ENCODE data around the gene COQ8A. TPM values are rescaled to one million over a fixed set of nuclear protein-coding genes. Genes with fewer than 3 reads are reported as not detected.

The COQ8A gene
- total RNA-seq, 8 experiments from 2014 or later, result 12.8 to 31.6 (median 22.9) TPM

- no peak for ATAC-seq (replicated peaks in 6 of 8)
- Histone ChIP-seq H3K4me3 (no peak overlapping the region), H3K4me1 (replicated peaks in 1 of 2) (peaks cover 22 to 24% of the 10 kb centered on the region in 2 donors), H3K27ac (no peak overlapping the region)
- in situ Hi-C loops (cut with MboI; ENCODE audit: low pct_unique_long_range_greater_than_20kb in 2 of 9, low sequenced_read_pairs in 9 of 9, unreplicated experiment in 9 of 9), result no loop called here
- 46 to 100% (median 95%) methylated on average over 1 of the region's 1 CpG for WGBS, 10 experiments
Measured at GRCh38 chr1:226971765-226972164, 31.7 kb downstream of the COQ8A start.

GRCh38 chr1:226972931-226973330, 32.8 kb downstream of the COQ8A start:
- in situ Hi-C loops (cut with MboI; ENCODE audit: low pct_unique_long_range_greater_than_20kb in 2 of 9, low sequenced_read_pairs in 9 of 9, unreplicated experiment in 9 of 9), result no loop called here
- no peak for ATAC-seq (replicated peaks in 6 of 8)
- no peak overlapping the region for H3K4me3 ChIP-seq
- H3K27ac ChIP-seq, result no peak overlapping the region
- peaks cover 22 to 24% of the 10 kb centered on the region in 2 donors for H3K4me1 ChIP-seq (replicated peaks in 1 of 2)
- 85 to 100% (median 95%) methylated on average over 1 to 6 of the region's 6 CpGs; no CpG with 5 or more reads in 1 of the 10 experiments for WGBS, 10 experiments

DNA sequence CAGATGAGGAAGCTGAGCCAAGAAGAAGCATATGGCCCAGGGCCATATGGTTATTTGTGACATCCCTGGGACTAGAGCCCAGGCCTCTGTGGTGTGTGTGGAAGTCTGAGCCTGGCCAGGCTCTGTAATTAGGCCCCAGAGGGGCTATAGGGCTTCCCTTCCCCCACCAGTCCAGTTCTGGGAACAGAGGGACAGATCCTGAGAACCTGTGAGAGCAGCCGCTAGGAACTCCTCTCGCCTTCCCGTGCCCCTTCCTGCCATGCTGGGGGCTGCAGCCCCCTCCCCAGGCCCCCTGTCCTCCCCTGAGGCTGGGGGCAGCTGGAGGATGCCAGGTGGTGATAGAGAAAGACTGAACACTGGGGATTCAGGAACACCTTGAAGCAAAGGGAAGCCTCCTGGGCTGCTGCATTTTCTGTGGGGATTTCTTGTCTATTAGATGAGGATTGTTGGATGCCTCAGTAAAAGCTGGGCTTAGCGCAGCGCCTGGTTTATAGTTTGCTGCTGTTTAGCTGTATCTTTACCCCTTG, 33.3 kb downstream of the COQ8A start:
- peak in 2 of 8 experiments; percentile 3 to 7 for ATAC-seq (replicated peaks in 6 of 8)
- Histone ChIP-seq H3K27ac (peak overlapping the region in 1 of 2 donors; percentile 10), H3K4me1 (replicated peaks in 1 of 2) (peaks cover 22 to 24% of the 10 kb centered on the region in 2 donors), H3K4me3 (no peak overlapping the region)
- WGBS, 10 experiments, result 100% methylated on average over 2 of the region's 5 CpGs; no CpG with 5 or more reads in 7 of the 10 experiments
- in situ Hi-C loops (cut with MboI; ENCODE audit: low pct_unique_long_range_greater_than_20kb in 2 of 9, low sequenced_read_pairs in 9 of 9, unreplicated experiment in 9 of 9), result no loop called here

DNA sequence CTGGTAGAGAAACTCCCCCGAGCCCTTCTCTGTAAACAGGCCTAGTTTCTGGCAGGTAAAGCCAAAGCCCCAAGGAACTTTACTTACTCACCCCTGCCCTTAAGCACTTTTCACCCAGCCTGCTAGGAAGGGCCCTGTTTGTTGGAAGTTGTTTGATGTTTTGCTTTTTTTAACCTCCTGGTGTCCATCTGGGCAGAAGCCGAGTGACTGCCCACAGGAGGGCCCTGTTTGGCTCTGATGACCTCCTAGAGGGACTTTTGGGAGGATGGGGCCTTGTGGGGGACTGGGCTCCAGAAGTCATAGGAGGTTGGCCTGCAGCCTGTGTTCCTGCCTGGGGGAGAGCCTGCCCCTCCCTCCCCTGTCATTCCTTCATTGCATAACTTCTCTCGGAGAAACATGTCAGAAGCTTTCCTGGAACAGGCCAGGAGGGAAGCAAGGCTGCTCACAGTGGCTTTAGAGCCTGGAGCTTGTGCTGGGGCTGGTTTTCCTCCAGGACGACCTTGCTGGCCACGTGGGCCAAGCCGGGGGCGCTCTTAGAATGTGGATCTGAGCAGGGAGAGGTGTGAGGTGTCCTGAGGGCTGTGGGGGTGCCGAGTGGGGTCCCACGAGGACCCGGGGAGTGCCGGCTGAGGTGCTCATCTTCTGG, 33.9 kb downstream of the COQ8A start:
- in situ Hi-C loops (cut with MboI; ENCODE audit: low pct_unique_long_range_greater_than_20kb in 2 of 9, low sequenced_read_pairs in 9 of 9, unreplicated experiment in 9 of 9), result no loop called here
- peak in 3 of 8 experiments; percentile 77 to 92 (median 89) for ATAC-seq (replicated peaks in 6 of 8)
- 60 to 88% (median 74%) methylated on average over 1 to 7 of the region's 11 CpGs; no CpG with 5 or more reads in 6 of the 10 experiments for WGBS, 10 experiments
- Histone ChIP-seq H3K27ac (peak overlapping the region in 1 of 2 donors; percentile 84), H3K4me1 (replicated peaks in 1 of 2) (peaks cover 22 to 24% of the 10 kb centered on the region in 2 donors), H3K4me3 (no peak overlapping the region)

GRCh38 chr1:226974544-226975258, 34.6 kb downstream of the COQ8A start:
- ATAC-seq (replicated peaks in 6 of 8), result peak in 7 of 8 experiments; percentile 5 to 48 (median 31)
- WGBS, 10 experiments, result 31 to 69% (median 60%) methylated on average over 1 to 5 of the region's 14 CpGs; no CpG with 5 or more reads in 5 of the 10 experiments
- peak overlapping the region; percentile 59 to 84 for H3K27ac ChIP-seq
- H3K4me3 ChIP-seq, result no peak overlapping the region
- in situ Hi-C loops (cut with MboI; ENCODE audit: low pct_unique_long_range_greater_than_20kb in 2 of 9, low sequenced_read_pairs in 9 of 9, unreplicated experiment in 9 of 9), result no loop called here
- peaks cover 22 to 24% of the 10 kb centered on the region in 2 donors for H3K4me1 ChIP-seq (replicated peaks in 1 of 2)

DNA sequence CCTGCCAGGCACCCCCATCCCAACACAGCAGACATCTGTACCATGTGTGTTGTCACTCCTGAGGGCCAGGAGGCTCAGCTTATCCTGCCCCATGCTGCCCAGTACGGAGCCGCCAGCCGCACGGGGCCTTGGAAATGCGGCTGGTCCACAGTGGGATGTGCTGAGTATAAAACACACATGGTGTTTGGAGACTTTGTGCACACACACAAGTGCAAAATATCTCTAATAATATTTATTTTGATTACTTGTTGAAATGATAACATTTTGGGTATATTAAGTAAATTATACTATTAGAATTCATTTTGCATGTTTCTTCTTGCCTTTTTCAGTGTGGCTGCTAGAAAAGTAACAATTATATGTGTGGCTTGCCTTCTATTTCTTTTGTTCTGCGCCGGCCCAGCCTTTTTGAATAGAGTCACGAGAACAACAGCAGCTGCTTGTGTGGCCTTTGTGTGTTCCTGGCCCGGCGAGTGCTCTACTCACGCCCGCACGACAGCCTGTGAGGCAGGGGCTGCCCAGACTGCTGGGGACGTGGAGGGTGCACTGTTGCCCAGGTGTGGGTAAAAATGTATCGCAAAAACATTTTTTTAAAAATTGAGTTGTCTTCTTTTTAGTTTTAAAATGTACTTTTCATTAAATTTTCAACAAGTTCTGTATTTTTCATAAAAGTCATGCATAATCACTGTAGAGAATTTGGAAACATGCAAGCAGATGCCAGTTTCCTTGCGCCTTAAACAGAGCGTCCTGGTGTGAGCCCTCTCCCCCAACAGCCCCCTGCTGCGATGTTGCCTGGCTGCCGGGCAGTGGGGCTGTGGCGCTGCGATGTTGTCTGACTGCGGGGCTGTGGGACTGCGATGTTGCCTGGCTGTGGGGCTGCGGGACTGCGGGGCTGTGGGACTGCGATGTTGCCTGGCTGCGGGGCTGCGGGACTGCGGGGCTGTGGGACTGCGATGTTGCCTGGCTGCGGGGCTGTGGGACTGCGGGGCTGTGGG, 35.5 kb downstream of the COQ8A start:
- peak overlapping the region; percentile 59 to 84 for H3K27ac ChIP-seq
- H3K4me3 ChIP-seq, result no peak overlapping the region
- ATAC-seq (replicated peaks in 6 of 8), result peak in 5 of 8 experiments; percentile 85 to 89 (median 86)
- in situ Hi-C loops (cut with MboI; ENCODE audit: low pct_unique_long_range_greater_than_20kb in 2 of 9, low sequenced_read_pairs in 9 of 9, unreplicated experiment in 9 of 9), result no loop called here
- 12 to 93% (median 30%) methylated on average over 3 to 21 of the region's 32 CpGs for WGBS, 10 experiments
- H3K4me1 ChIP-seq (replicated peaks in 1 of 2), result peaks cover 22 to 24% of the 10 kb centered on the region in 2 donors

DNA sequence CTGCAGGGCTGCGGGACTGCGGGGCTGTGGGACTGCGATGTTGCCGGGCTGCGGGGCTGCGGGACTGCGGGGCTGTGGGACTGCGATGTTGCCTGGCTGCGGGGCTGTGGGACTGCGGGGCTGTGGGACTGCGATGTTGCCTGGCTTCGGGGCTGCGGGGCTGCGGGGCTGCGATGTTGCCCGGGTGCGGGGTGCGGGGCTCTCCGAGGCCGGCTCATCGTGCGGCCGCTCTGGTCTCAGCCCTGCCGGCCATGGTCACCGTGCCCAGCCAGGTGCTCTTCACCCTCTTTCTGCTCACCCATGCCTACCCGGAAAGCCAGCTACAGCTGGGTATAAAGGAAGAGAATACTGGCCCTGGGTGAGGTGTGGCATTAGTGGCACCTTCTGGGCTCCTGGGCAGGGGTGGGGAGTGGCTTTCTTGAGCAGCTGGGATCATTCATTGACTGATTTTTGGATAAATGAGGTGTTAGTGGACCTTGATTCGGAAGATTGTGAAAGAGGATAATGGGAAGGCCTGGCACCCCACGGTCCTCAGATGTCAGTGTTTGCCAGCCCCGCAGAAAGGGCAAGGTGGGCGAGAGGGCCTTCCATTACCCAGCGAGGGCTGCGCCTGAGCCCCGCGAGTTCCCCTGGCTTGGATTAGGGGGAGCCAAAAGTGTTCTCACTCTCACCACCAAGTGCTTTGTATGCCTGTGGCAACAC, 36.3 kb downstream of the COQ8A start:
- H3K27ac ChIP-seq, result peak overlapping the region in 1 of 2 donors; percentile 43
- peaks cover 22 to 24% of the 10 kb centered on the region in 2 donors for H3K4me1 ChIP-seq (replicated peaks in 1 of 2)
- WGBS, 10 experiments, result 85 to 100% (median 89%) methylated on average over 1 to 9 of the region's 34 CpGs; no CpG with 5 or more reads in 4 of the 10 experiments
- ATAC-seq (replicated peaks in 6 of 8), result no peak
- no peak overlapping the region for H3K4me3 ChIP-seq
- in situ Hi-C loops (cut with MboI; ENCODE audit: low pct_unique_long_range_greater_than_20kb in 2 of 9, low sequenced_read_pairs in 9 of 9, unreplicated experiment in 9 of 9), result no loop called here

- no peak for ATAC-seq (replicated peaks in 6 of 8)
- H3K4me1 ChIP-seq (replicated peaks in 1 of 2), result peaks cover 22 to 24% of the 10 kb centered on the region in 2 donors
- H3K4me3 ChIP-seq, result no peak overlapping the region
- in situ Hi-C loops (cut with MboI; ENCODE audit: low pct_unique_long_range_greater_than_20kb in 2 of 9, low sequenced_read_pairs in 9 of 9, unreplicated experiment in 9 of 9), result no loop called here
- H3K27ac ChIP-seq, result no peak overlapping the region
- WGBS, 10 experiments, result 67 to 98% (median 91%) methylated on average over 2 to 13 of the region's 21 CpGs; no CpG with 5 or more reads in 4 of the 10 experiments
Measured at GRCh38 chr1:226976978-226977642, 37.0 kb downstream of the COQ8A start.

DNA sequence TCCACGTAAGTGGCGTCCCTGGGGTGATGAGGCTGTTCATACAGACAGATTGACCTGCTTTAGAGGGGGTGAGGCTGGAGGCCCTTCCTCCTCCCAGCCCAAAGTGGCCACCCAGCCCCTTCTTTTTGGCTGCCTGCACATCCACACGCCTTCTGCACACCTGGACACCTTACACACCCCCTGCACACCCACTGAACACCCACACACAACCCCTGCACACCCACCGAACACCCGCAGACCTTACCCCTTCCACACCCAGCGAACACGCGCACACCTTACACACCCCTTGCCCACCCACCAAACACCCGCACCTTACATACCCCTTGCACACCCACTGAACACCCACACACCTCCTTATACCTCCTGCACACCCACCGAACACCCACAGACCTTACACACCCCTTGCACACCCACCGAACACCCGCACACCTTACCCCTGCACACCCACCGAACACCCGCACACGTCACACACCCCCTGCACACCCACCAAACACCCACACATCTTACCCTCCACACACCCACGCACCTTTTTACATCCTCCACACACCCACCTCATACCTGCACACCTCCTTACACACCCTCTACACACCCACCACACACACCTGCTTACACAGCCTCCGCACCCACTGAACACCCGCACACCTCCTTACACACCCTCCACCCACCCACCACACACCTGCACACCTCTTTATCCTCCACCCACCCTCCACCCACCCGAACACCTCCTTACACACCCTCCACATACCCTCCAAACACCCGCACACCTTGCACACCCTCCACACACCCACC, 37.7 kb downstream of the COQ8A start:
- WGBS, 10 experiments, result 100% methylated on average over 12 of the region's 20 CpGs; no CpG with 5 or more reads in 9 of the 10 experiments
- ATAC-seq (replicated peaks in 6 of 8), result no peak
- Histone ChIP-seq H3K4me1 (replicated peaks in 1 of 2) (peaks cover 22 to 24% of the 10 kb centered on the region in 2 donors), H3K27ac (no peak overlapping the region), H3K4me3 (no peak overlapping the region)
- in situ Hi-C loops (cut with MboI; ENCODE audit: low pct_unique_long_range_greater_than_20kb in 2 of 9, low sequenced_read_pairs in 9 of 9, unreplicated experiment in 9 of 9), result no loop called here

DNA sequence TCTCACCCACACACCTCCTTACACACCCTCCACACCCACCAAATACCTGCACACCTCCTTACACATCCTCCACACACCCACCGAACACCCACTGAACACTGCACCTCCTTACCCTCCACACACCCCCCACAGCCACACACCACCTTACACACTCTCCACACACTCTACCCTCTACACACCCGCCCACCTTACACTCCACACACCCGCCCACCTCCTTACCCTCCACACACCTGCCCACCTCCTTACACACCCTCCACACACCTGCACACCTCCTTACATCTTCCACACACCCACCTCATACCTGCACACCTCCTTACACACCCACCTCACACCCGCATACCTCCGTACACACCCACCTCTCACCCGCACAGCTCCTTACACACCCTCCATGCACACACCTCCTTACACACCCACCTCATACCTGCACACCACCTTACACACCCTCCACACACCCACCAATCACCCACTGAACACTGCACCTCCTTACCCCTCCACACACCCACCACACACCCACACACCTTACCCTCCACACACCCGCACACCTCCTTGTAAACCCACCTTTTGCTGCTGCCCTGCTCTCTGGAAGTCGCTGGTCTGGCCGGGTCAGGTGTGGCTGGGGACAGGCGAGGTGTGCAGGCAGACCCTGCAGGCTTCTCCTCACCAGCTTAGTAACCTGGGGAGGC, 38.5 kb downstream of the COQ8A start:
- Histone ChIP-seq H3K27ac (no peak overlapping the region), H3K4me1 (replicated peaks in 1 of 2) (peaks cover 22 to 23% of the 10 kb centered on the region in 2 donors), H3K4me3 (no peak overlapping the region)
- in situ Hi-C loops (cut with MboI; ENCODE audit: low pct_unique_long_range_greater_than_20kb in 2 of 9, low sequenced_read_pairs in 9 of 9, unreplicated experiment in 9 of 9), result no loop called here
- no peak for ATAC-seq (replicated peaks in 6 of 8)
- 93 to 100% (median 98%) methylated on average over 1 to 6 of the region's 10 CpGs; no CpG with 5 or more reads in 6 of the 10 experiments for WGBS, 10 experiments

Data from motor neuron (in vitro differentiated cells).